A549 (cell line): Measurements from ENCODE around the gene APOC1.

Experiments
- POLR2A ChIP-seq: IDR thresholded peaks from 2 replicates; pipeline ENCODE4 v1.6.1; 2012; ENCODE audit warnings: mild to moderate bottlenecking, low read length
- RFX5 ChIP-seq: fragments of 450-650 bp; IDR thresholded peaks from 2 replicates; pipeline ENCODE4 v1.7.1; 2014; ENCODE audit warnings: antibody characterized with exemption, mild to moderate bottlenecking, moderate library complexity
- ZC3H11A ChIP-seq: fragments of 450-650 bp; IDR thresholded peaks from 2 replicates; pipeline ENCODE4 v1.6.1; 2014; ENCODE audit warnings: antibody characterized with exemption, mild to moderate bottlenecking
- TF ChIP-seq, protein P1 (sequence below): fragments of >200 bp; sonication (Bioruptor Twin); formaldehyde crosslinking; IDR thresholded peaks from 3 replicates; pipeline ENCODE4 v1.5.1; 2016
- TF ChIP-seq, protein P2 (sequence below): IDR thresholded peaks from 2 replicates; pipeline ENCODE4 v1.6.1; 2012

DNA sequence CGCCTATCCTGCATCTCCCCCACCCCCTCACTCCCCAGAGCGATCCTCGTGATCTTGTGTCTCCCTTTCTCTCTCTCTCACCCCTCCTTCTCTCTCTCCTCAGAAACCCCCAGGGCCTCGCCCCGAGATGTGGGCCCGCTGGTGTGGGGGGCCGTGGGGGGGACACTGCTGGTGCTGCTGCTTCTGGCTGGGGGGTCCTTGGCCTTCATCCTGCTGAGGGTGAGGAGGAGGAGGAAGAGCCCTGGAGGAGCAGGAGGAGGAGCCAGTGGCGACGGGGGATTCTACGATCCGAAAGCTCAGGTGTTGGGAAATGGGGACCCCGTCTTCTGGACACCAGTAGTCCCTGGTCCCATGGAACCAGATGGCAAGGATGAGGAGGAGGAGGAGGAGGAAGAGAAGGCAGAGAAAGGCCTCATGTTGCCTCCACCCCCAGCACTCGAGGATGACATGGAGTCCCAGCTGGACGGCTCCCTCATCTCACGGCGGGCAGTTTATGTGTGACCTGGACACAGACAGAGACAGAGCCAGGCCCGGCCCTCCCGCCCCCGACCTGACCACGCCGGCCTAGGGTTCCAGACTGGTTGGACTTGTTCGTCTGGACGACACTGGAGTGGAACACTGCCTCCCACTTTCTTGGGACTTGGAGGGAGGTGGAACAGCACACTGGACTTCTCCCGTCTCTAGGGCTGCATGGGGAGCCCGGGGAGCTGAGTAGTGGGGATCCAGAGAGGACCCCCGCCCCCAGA lies 36.1 kb upstream of the APOC1 start:
- TF ChIP-seq, protein P1, sequence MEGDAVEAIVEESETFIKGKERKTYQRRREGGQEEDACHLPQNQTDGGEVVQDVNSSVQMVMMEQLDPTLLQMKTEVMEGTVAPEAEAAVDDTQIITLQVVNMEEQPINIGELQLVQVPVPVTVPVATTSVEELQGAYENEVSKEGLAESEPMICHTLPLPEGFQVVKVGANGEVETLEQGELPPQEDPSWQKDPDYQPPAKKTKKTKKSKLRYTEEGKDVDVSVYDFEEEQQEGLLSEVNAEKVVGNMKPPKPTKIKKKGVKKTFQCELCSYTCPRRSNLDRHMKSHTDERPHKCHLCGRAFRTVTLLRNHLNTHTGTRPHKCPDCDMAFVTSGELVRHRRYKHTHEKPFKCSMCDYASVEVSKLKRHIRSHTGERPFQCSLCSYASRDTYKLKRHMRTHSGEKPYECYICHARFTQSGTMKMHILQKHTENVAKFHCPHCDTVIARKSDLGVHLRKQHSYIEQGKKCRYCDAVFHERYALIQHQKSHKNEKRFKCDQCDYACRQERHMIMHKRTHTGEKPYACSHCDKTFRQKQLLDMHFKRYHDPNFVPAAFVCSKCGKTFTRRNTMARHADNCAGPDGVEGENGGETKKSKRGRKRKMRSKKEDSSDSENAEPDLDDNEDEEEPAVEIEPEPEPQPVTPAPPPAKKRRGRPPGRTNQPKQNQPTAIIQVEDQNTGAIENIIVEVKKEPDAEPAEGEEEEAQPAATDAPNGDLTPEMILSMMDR: no peak
- TF ChIP-seq RFX5 (no peak), POLR2A (no peak), ZC3H11A (no peak)
- TF ChIP-seq, protein P2, sequence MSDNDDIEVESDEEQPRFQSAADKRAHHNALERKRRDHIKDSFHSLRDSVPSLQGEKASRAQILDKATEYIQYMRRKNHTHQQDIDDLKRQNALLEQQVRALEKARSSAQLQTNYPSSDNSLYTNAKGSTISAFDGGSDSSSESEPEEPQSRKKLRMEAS: no peak
